Subcutaneous adipose tissue (tissue), 4 donors: ENCODE measurements around the gene ERGIC3. TPM values are rescaled to one million over a fixed set of nuclear protein-coding genes. Genes with fewer than 3 reads are reported as not detected.

Experiments used
- CTCF ChIP-seq: fragments of 450-650 bp; IDR thresholded peaks from one replicate; pipeline ENCODE4 v1.5.1; 2016; ENCODE audit warnings: low read depth, mild to moderate bottlenecking, control low read depth, antibody characterized with exemption, moderate library complexity
- total RNA-seq, 4 donors: library from RNA; depleted of rRNA; stranded (reverse); fragments of >200 nt; gene quantifications; one replicate each; pipeline ENCODE4 v1.1.0, GENCODE V29; 2016

The ERGIC3 gene
- total RNA-seq, 4 donors from 2014 or later, result 99.9 to 207 (median 181) TPM

- no peak for TF ChIP-seq CTCF
Observed at GRCh38 chr20:35578469-35578868, 36.6 kb downstream of the ERGIC3 start.

GRCh38 chr20:35579196-35579595 is 37.3 kb downstream of the ERGIC3 start:
- TF ChIP-seq CTCF, result no peak

GRCh38 chr20:35582131-35582530 is 40.3 kb downstream of the ERGIC3 start:
- TF ChIP-seq CTCF, result no peak

- no peak for TF ChIP-seq CTCF
Observed at GRCh38 chr20:35582741-35583404, 41.0 kb downstream of the ERGIC3 start.

GRCh38 chr20:35583636-35584560 is 42.0 kb downstream of the ERGIC3 start:
- no peak for TF ChIP-seq CTCF

- TF ChIP-seq CTCF, result no peak
Observed at GRCh38 chr20:35586751-35587425, 45.0 kb downstream of the ERGIC3 start.

GRCh38 chr20:35587436-35587835 is 45.6 kb downstream of the ERGIC3 start:
- TF ChIP-seq CTCF, result no peak
